Fibroblast of the conjunctiva (primary cell): ENCODE results near the gene FHOD3.

ENCODE experiments used
- DNase-seq: peaks from one replicate; pipeline ENCODE4 v3.0.0-alpha.2; 2010; ENCODE audit warnings: low read depth

FHOD3 gene

GRCh38 chr18:36630917-36631316, 333.4 kb downstream of the FHOD3 start:
- no peak for DNase-seq

- no peak for DNase-seq
Observed at GRCh38 chr18:36633961-36634412, 336.5 kb downstream of the FHOD3 start.

- no peak for DNase-seq
Observed at GRCh38 chr18:36634573-36635216, 337.2 kb downstream of the FHOD3 start.

GRCh38 chr18:36635414-36636096, 338.0 kb downstream of the FHOD3 start:
- DNase-seq = no peak

GRCh38 chr18:36636237-36636817, 338.8 kb downstream of the FHOD3 start:
- no peak for DNase-seq

- DNase-seq = no peak
Observed at GRCh38 chr18:36638224-36638623, 340.7 kb downstream of the FHOD3 start.

- DNase-seq = no peak
Observed at GRCh38 chr18:36640021-36640952, 342.8 kb downstream of the FHOD3 start.

- DNase-seq = no peak
Observed at GRCh38 chr18:36643061-36643460, 345.5 kb downstream of the FHOD3 start.

- DNase-seq = no peak
Observed at GRCh38 chr18:36648803-36649202, 351.3 kb downstream of the FHOD3 start.

- DNase-seq = no peak
Observed at GRCh38 chr18:36649205-36649604, 351.7 kb downstream of the FHOD3 start.

GRCh38 chr18:36650266-36650665, 352.8 kb downstream of the FHOD3 start:
- DNase-seq = no peak

GRCh38 chr18:36650906-36651305, 353.4 kb downstream of the FHOD3 start:
- DNase-seq = no peak

GRCh38 chr18:36652503-36652902, 355.0 kb downstream of the FHOD3 start:
- DNase-seq = no peak

- no peak for DNase-seq
Observed at GRCh38 chr18:36653141-36653869, 355.8 kb downstream of the FHOD3 start.

- DNase-seq = no peak
Observed at GRCh38 chr18:36653870-36654269, 356.4 kb downstream of the FHOD3 start.

- DNase-seq = no peak
Observed at GRCh38 chr18:36655074-36655473, 357.6 kb downstream of the FHOD3 start.

GRCh38 chr18:36655930-36656329, 358.4 kb downstream of the FHOD3 start:
- no peak for DNase-seq

- no peak for DNase-seq
Observed at GRCh38 chr18:36658611-36659010, 361.1 kb downstream of the FHOD3 start.

GRCh38 chr18:36660311-36660710, 362.8 kb downstream of the FHOD3 start:
- DNase-seq = no peak

- DNase-seq = no peak
Observed at GRCh38 chr18:36661999-36662398, 364.5 kb downstream of the FHOD3 start.

GRCh38 chr18:36663312-36663711, 365.8 kb downstream of the FHOD3 start:
- no peak for DNase-seq

GRCh38 chr18:36665952-36666351, 368.4 kb downstream of the FHOD3 start:
- no peak for DNase-seq
